Measurements from ENCODE around the gene KIAA0232. TPM values are rescaled to one million over a fixed set of nuclear protein-coding genes. Genes with fewer than 3 reads are reported as not detected.
"Not testable (repeated sequence)": the region's sequence is repeated elsewhere in the genome, so short reads cannot be mapped to it uniquely, and the experiment has no call there.

KIAA0232 gene
- total and polyA plus RNA-seq, 5 donors from 2014 or later, result 5.6 to 25.3 (median 13.5) TPM

GRCh38 chr4:6791245-6791644, 8.7 kb downstream of the KIAA0232 start:
- peak overlapping the region in 1 of 4 donors; percentile 3 for H3K4me3 Mint-ChIP-seq
- ATAC-seq (ENCODE audit: low read depth in 2 of 2), result not testable (repeated sequence)

GRCh38 chr4:6791796-6792195, 9.3 kb downstream of the KIAA0232 start:
- not testable (repeated sequence) for H3K9me3 Mint-ChIP-seq
- H3K27ac Mint-ChIP-seq, result peak overlapping the region in 2 of 3 donors; percentile 12 to 31

More at GRCh38 chr4:6791245-6791644, 8.7 kb downstream of the KIAA0232 start:
- H3K27me3 Mint-ChIP-seq; H3K27me3 ChIP-seq (ENCODE audit: control insufficient read depth, insufficient read depth, low read length); H3K27ac ChIP-seq (ENCODE audit: insufficient read depth, low read length, poor library complexity, severe bottlenecking); H3K9me3 Mint-ChIP-seq; DNase-seq; H3K9me3 ChIP-seq (ENCODE audit: control insufficient read depth in 2 of 2, low read length in 2 of 2); H3K4me3 ChIP-seq (ENCODE audit: low read depth, low read length): not testable (repeated sequence)
- Mint-ChIP-seq H3K36me3 (peaks cover 30% of the 10 kb centered on the region), H3K4me1 (peaks cover 45 to 70% (median 55%) of the 10 kb centered on the region in 4 donors), H3K27ac (peak overlapping the region in 1 of 3 donors; percentile 31)
- Histone ChIP-seq H3K36me3 (ENCODE audit: control insufficient read depth, insufficient read depth, low read length) (peaks cover 14% of the 10 kb centered on the region), H3K4me1 (ENCODE audit: control insufficient read depth, insufficient read depth, low read length, poor library complexity, severe bottlenecking) (peaks cover 25% of the 10 kb centered on the region)

GRCh38 chr4:6794189-6794588, 11.7 kb downstream of the KIAA0232 start:
- H3K9me3 ChIP-seq (ENCODE audit: control insufficient read depth in 2 of 2, low read length in 2 of 2), result no peaks in the 10 kb centered on the region
- DNase-seq (peak in 1 of 3 donors; percentile 31), ATAC-seq (ENCODE audit: low read depth in 2 of 2) (no peak)
- H3K4me1 ChIP-seq (ENCODE audit: control insufficient read depth, insufficient read depth, low read length, poor library complexity, severe bottlenecking), result peaks cover 18% of the 10 kb centered on the region
- Mint-ChIP-seq H3K27me3 (no peaks in the 10 kb centered on the region), H3K9me3 (no peaks in the 10 kb centered on the region), H3K27ac (peak overlapping the region in 2 of 3 donors; percentile 7 to 72), H3K4me1 (peaks cover 30 to 80% (median 52%) of the 10 kb centered on the region in 4 donors), H3K4me3 (peak overlapping the region in 3 of 4 donors; percentile 5 to 25 (median 14)), H3K36me3 (peaks cover 27% of the 10 kb centered on the region)
- H3K4me3 ChIP-seq (ENCODE audit: low read depth, low read length), result no peak overlapping the region
- H3K27ac ChIP-seq (ENCODE audit: insufficient read depth, low read length, poor library complexity, severe bottlenecking), result no peak overlapping the region
- peaks cover 16% of the 10 kb centered on the region for H3K36me3 ChIP-seq (ENCODE audit: control insufficient read depth, insufficient read depth, low read length)
- no peaks in the 10 kb centered on the region for H3K27me3 ChIP-seq (ENCODE audit: control insufficient read depth, insufficient read depth, low read length)

More at GRCh38 chr4:6791796-6792195, 9.3 kb downstream of the KIAA0232 start:
- not testable (repeated sequence) for H3K27ac ChIP-seq (ENCODE audit: insufficient read depth, low read length, poor library complexity, severe bottlenecking); DNase-seq; ATAC-seq (ENCODE audit: low read depth in 2 of 2); H3K4me3 ChIP-seq (ENCODE audit: low read depth, low read length); H3K9me3 ChIP-seq (ENCODE audit: control insufficient read depth in 2 of 2, low read length in 2 of 2); H3K27me3 ChIP-seq (ENCODE audit: control insufficient read depth, insufficient read depth, low read length); H3K27me3 Mint-ChIP-seq
- Mint-ChIP-seq H3K4me3 (peak overlapping the region in 3 of 4 donors; percentile 3 to 48 (median 39)), H3K4me1 (peaks cover 45 to 76% (median 58%) of the 10 kb centered on the region in 4 donors), H3K36me3 (peaks cover 32% of the 10 kb centered on the region)
- H3K36me3 ChIP-seq (ENCODE audit: control insufficient read depth, insufficient read depth, low read length), result peaks cover 14% of the 10 kb centered on the region
- peaks cover 25% of the 10 kb centered on the region for H3K4me1 ChIP-seq (ENCODE audit: control insufficient read depth, insufficient read depth, low read length, poor library complexity, severe bottlenecking)

DNA sequence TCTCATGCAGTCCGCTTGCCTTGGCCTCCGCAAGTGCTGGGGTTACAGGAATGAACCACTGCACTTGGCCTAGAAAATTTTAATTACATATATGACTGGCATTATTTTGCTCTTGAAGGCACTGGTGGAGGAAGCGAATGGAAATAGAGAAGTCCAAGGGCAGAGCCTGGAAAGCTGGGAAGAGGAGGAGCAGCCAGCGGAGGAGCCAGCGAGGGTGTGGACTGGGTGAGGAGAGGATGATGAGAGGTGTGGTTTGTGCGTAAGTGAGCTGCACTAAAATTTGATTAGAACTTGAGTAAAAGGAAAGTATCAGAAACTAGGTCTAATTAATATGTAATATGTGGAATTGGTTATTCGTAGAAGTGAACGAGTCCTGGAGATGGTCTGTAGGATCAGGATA, 13.3 kb downstream of the KIAA0232 start:
- Histone ChIP-seq H3K9me3 (ENCODE audit: control insufficient read depth in 2 of 2, low read length in 2 of 2) (no peaks in the 10 kb centered on the region), H3K4me3 (ENCODE audit: low read depth, low read length) (no peak overlapping the region), H3K4me1 (ENCODE audit: control insufficient read depth, insufficient read depth, low read length, poor library complexity, severe bottlenecking) (peaks cover 17% of the 10 kb centered on the region), H3K27ac (ENCODE audit: insufficient read depth, low read length, poor library complexity, severe bottlenecking) (no peak overlapping the region), H3K27me3 (ENCODE audit: control insufficient read depth, insufficient read depth, low read length) (no peaks in the 10 kb centered on the region), H3K36me3 (ENCODE audit: control insufficient read depth, insufficient read depth, low read length) (peaks cover 16% of the 10 kb centered on the region)
- peaks cover 26% of the 10 kb centered on the region for H3K36me3 Mint-ChIP-seq
- H3K27ac Mint-ChIP-seq, result peak overlapping the region in 1 of 3 donors; percentile 55
- no peaks in the 10 kb centered on the region for H3K27me3 Mint-ChIP-seq
- no peak for ATAC-seq (ENCODE audit: low read depth in 2 of 2)
- no peak for DNase-seq
- H3K9me3 Mint-ChIP-seq, result no peaks in the 10 kb centered on the region
- no peak overlapping the region for H3K4me3 Mint-ChIP-seq
- peaks cover 30 to 81% (median 52%) of the 10 kb centered on the region in 4 donors for H3K4me1 Mint-ChIP-seq

GRCh38 chr4:6797368-6797767, 14.8 kb downstream of the KIAA0232 start:
- not testable (repeated sequence) for H3K27ac Mint-ChIP-seq; H3K4me3 Mint-ChIP-seq; H3K36me3 ChIP-seq (ENCODE audit: control insufficient read depth, insufficient read depth, low read length); H3K4me3 ChIP-seq (ENCODE audit: low read depth, low read length); DNase-seq; H3K9me3 Mint-ChIP-seq; ATAC-seq (ENCODE audit: low read depth in 2 of 2); H3K27me3 Mint-ChIP-seq; H3K27me3 ChIP-seq (ENCODE audit: control insufficient read depth, insufficient read depth, low read length); H3K9me3 ChIP-seq (ENCODE audit: control insufficient read depth in 2 of 2, low read length in 2 of 2); H3K27ac ChIP-seq (ENCODE audit: insufficient read depth, low read length, poor library complexity, severe bottlenecking)
- peaks cover 21 to 79% (median 42%) of the 10 kb centered on the region in 4 donors for H3K4me1 Mint-ChIP-seq
- peaks cover 17% of the 10 kb centered on the region for H3K4me1 ChIP-seq (ENCODE audit: control insufficient read depth, insufficient read depth, low read length, poor library complexity, severe bottlenecking)
- H3K36me3 Mint-ChIP-seq, result peaks cover 17% of the 10 kb centered on the region

- peaks cover 19 to 73% (median 37%) of the 10 kb centered on the region in 4 donors for H3K4me1 Mint-ChIP-seq
- no peak overlapping the region for H3K4me3 ChIP-seq (ENCODE audit: low read depth, low read length)
- H3K36me3 Mint-ChIP-seq, result peaks cover 17% of the 10 kb centered on the region
- no peaks in the 10 kb centered on the region for H3K9me3 Mint-ChIP-seq
- DNase-seq (no peak), ATAC-seq (ENCODE audit: low read depth in 2 of 2) (no peak)
- H3K36me3 ChIP-seq (ENCODE audit: control insufficient read depth, insufficient read depth, low read length), result peaks cover 6% of the 10 kb centered on the region
- no peaks in the 10 kb centered on the region for H3K27me3 ChIP-seq (ENCODE audit: control insufficient read depth, insufficient read depth, low read length)
- H3K27ac ChIP-seq (ENCODE audit: insufficient read depth, low read length, poor library complexity, severe bottlenecking), result no peak overlapping the region
- no peaks in the 10 kb centered on the region for H3K27me3 Mint-ChIP-seq
- no peak overlapping the region for H3K27ac Mint-ChIP-seq
- H3K4me3 Mint-ChIP-seq, result no peak overlapping the region
- H3K9me3 ChIP-seq (ENCODE audit: control insufficient read depth in 2 of 2, low read length in 2 of 2), result no peaks in the 10 kb centered on the region
- peaks cover 8% of the 10 kb centered on the region for H3K4me1 ChIP-seq (ENCODE audit: control insufficient read depth, insufficient read depth, low read length, poor library complexity, severe bottlenecking)
Measured at GRCh38 chr4:6799091-6799490, 16.6 kb downstream of the KIAA0232 start.

GRCh38 chr4:6802025-6802424, 19.5 kb downstream of the KIAA0232 start:
- no peak overlapping the region for H3K27ac Mint-ChIP-seq
- H3K4me1 Mint-ChIP-seq, result peaks cover 15 to 69% (median 29%) of the 10 kb centered on the region in 4 donors
- no peak overlapping the region for H3K27ac ChIP-seq (ENCODE audit: insufficient read depth, low read length, poor library complexity, severe bottlenecking)
- no peaks in the 10 kb centered on the region for H3K27me3 Mint-ChIP-seq
- H3K9me3 Mint-ChIP-seq, result no peaks in the 10 kb centered on the region
- H3K9me3 ChIP-seq (ENCODE audit: control insufficient read depth in 2 of 2, low read length in 2 of 2), result no peaks in the 10 kb centered on the region
- peaks cover 8% of the 10 kb centered on the region for H3K4me1 ChIP-seq (ENCODE audit: control insufficient read depth, insufficient read depth, low read length, poor library complexity, severe bottlenecking)
- ATAC-seq (ENCODE audit: low read depth in 2 of 2) (no peak), DNase-seq (no peak)
- H3K4me3 ChIP-seq (ENCODE audit: low read depth, low read length), result no peak overlapping the region
- H3K36me3 Mint-ChIP-seq, result peaks cover 5% of the 10 kb centered on the region
- H3K36me3 ChIP-seq (ENCODE audit: control insufficient read depth, insufficient read depth, low read length), result peaks cover 3% of the 10 kb centered on the region
- H3K4me3 Mint-ChIP-seq, result no peak overlapping the region
- no peaks in the 10 kb centered on the region for H3K27me3 ChIP-seq (ENCODE audit: control insufficient read depth, insufficient read depth, low read length)

DNA sequence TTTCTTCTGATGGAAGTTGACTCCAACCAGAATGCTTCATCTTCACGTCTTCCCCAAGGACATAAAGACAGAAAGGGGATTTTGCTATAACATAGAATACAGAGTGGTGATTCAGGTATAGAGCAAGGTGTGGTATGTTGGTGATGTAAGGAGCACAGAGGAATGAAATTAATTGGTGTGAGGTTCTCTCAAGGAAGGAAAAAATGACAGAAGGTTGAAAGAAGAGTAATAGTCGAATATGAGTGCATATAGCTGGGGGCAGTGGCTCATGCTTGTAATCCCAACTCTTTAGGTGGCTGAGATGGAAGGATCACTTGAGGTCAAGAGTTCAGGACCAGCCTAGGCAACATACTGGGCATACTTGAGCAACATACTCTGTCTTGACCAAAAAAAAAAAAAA, 20.1 kb downstream of the KIAA0232 start:
- H3K4me1 ChIP-seq (ENCODE audit: control insufficient read depth, insufficient read depth, low read length, poor library complexity, severe bottlenecking), result peaks cover 8% of the 10 kb centered on the region
- Mint-ChIP-seq H3K4me3 (no peak overlapping the region), H3K9me3 (no peaks in the 10 kb centered on the region), H3K27ac (no peak overlapping the region), H3K4me1 (peaks cover 16 to 63% (median 28%) of the 10 kb centered on the region in 4 donors), H3K27me3 (no peaks in the 10 kb centered on the region), H3K36me3 (peaks cover 5% of the 10 kb centered on the region)
- no peak overlapping the region for H3K27ac ChIP-seq (ENCODE audit: insufficient read depth, low read length, poor library complexity, severe bottlenecking)
- DNase-seq, result no peak
- H3K27me3 ChIP-seq (ENCODE audit: control insufficient read depth, insufficient read depth, low read length), result no peaks in the 10 kb centered on the region
- ATAC-seq (ENCODE audit: low read depth in 2 of 2), result no peak
- H3K9me3 ChIP-seq (ENCODE audit: control insufficient read depth in 2 of 2, low read length in 2 of 2), result no peaks in the 10 kb centered on the region
- no peak overlapping the region for H3K4me3 ChIP-seq (ENCODE audit: low read depth, low read length)
- H3K36me3 ChIP-seq (ENCODE audit: control insufficient read depth, insufficient read depth, low read length), result peaks cover 3% of the 10 kb centered on the region
